MM.1S (cell line): ENCODE results near the gene ANAPC16.

Source experiments
- DNase-seq: peaks from one replicate; pipeline ENCODE4 v3.0.0-alpha.2; 2015
- H2AFZ ChIP-seq: fragments of 300-600 bp; sonication (generic); 2 replicates; pipeline ENCODE4 v1.6.0; 2016; ENCODE audit warnings: antibody characterized with exemption, low read length
- H3F3A ChIP-seq: fragments of 300-600 bp; sonication (generic); 2 replicates; pipeline ENCODE4 v1.6.1; 2016; ENCODE audit warnings: mild to moderate bottlenecking, antibody characterized with exemption, low read length, moderate library complexity, mixed read lengths; ENCODE audit not compliant: insufficient read depth
- H3K27ac ChIP-seq: fragments of 300-600 bp; sonication (generic); 2 replicates; pipeline ENCODE4 v1.5.1; 2016; ENCODE audit warnings: mild to moderate bottlenecking, low read length
- H3K27me3 ChIP-seq: fragments of 300-600 bp; sonication (generic); replicated peaks from 2 replicates; pipeline ENCODE4 v1.6.0; 2016; ENCODE audit warnings: low read length; ENCODE audit not compliant: insufficient read depth
- H3K36me3 ChIP-seq: fragments of 300-600 bp; sonication (generic); replicated peaks from 2 replicates; pipeline ENCODE4 v1.6.1; 2016; ENCODE audit warnings: mild to moderate bottlenecking, low read length, mixed read lengths; ENCODE audit not compliant: insufficient read depth
- H3K4me1 ChIP-seq: fragments of 300-600 bp; sonication (generic); 2 replicates; pipeline ENCODE4 v1.6.1; 2016; ENCODE audit warnings: low read length, mixed read lengths
- H3K4me2 ChIP-seq: fragments of 300-600 bp; sonication (generic); 2 replicates; pipeline ENCODE4 v1.6.0; 2016; ENCODE audit warnings: low read depth, low read length
- H3K4me3 ChIP-seq: fragments of 300-600 bp; sonication (generic); 2 replicates; pipeline ENCODE4 v1.5.1; 2016; ENCODE audit warnings: low read length, mixed read lengths
- H3K79me2 ChIP-seq: fragments of 300-600 bp; sonication (generic); 2 replicates; pipeline ENCODE4 v1.6.1; 2016; ENCODE audit warnings: mixed run types, low read length, mixed read lengths
- H3K9ac ChIP-seq: fragments of 300-600 bp; sonication (generic); 2 replicates; pipeline ENCODE4 v1.6.1; 2016; ENCODE audit warnings: low read length, mixed read lengths
- H3K9me2 ChIP-seq: fragments of 300-600 bp; sonication (generic); replicated peaks from 2 replicates; pipeline ENCODE4 v1.6.1; 2016; ENCODE audit warnings: mild to moderate bottlenecking, low read length, mixed read lengths; ENCODE audit not compliant: insufficient read depth
- H3K9me3 ChIP-seq: fragments of 300-600 bp; sonication (generic); replicated peaks from 2 replicates; pipeline ENCODE4 v1.6.1; 2016; ENCODE audit warnings: mild to moderate bottlenecking, low read length, mixed read lengths; ENCODE audit not compliant: insufficient read depth
- H4K20me1 ChIP-seq: fragments of 300-600 bp; sonication (generic); 2 replicates; pipeline ENCODE4 v1.6.1; 2016; ENCODE audit warnings: mild to moderate bottlenecking, low read length, moderate library complexity, mixed read lengths; ENCODE audit not compliant: insufficient read depth
- CTCF ChIP-seq: fragments of 300-600 bp; sonication (generic); IDR thresholded peaks from 2 replicates; pipeline ENCODE4 v1.5.1; 2016; ENCODE audit warnings: antibody characterized with exemption, low read length, mixed read lengths
- EZH2 ChIP-seq: fragments of 300-600 bp; sonication (generic); optimal IDR thresholded peaks from 2 replicates; pipeline ENCODE3; 2017; ENCODE audit warnings: low read depth, mild to moderate bottlenecking, antibody characterized with exemption, low read length, mixed read lengths
- EZH2phosphoT487 ChIP-seq: fragments of 300-600 bp; sonication (generic); IDR thresholded peaks from 2 replicates; pipeline ENCODE4 v1.6.1; 2018; ENCODE audit warnings: antibody characterized with exemption, low read length

The ANAPC16 gene

GRCh38 chr10:72226418-72227027, 10.7 kb downstream of the ANAPC16 start:
- DNase-seq = no peak
- 0 out of 2 replicates have a peak, but pooled peaks cover 3% of the 10 kb centered on the region for H4K20me1 ChIP-seq

GRCh38 chr10:72227826-72228225, 12.0 kb downstream of the ANAPC16 start:
- Histone ChIP-seq H3K79me2 (peaks cover 66% of the 10 kb centered on the region), H3F3A (no peaks in the 10 kb centered on the region), H3K9ac (no peak overlapping the region), H3K4me2 (no peak overlapping the region), H4K20me1 (0 out of 2 replicates have a peak, but pooled peaks cover 3% of the 10 kb centered on the region), H3K27me3 (no peaks in the 10 kb centered on the region), H2AFZ (no peak overlapping the region), H3K9me2 (no peaks in the 10 kb centered on the region), H3K36me3 (peaks cover 6% of the 10 kb centered on the region; the same call in 1 of the 2 replicates), H3K9me3 (no peaks in the 10 kb centered on the region), H3K4me3 (no peak overlapping the region), H3K27ac (no peak overlapping the region), H3K4me1 (no peaks in the 10 kb centered on the region)
- no peak for TF ChIP-seq CTCF
- no peak for TF ChIP-seq EZH2phosphoT487
- no peak for TF ChIP-seq EZH2
- DNase-seq = no peak

More at GRCh38 chr10:72226418-72227027, 10.7 kb downstream of the ANAPC16 start:
- Histone ChIP-seq H3K36me3 (peaks cover 6% of the 10 kb centered on the region; the same call in 1 of the 2 replicates), H3K4me2 (no peak overlapping the region), H3F3A (no peaks in the 10 kb centered on the region), H3K9ac (no peak overlapping the region), H3K27me3 (no peaks in the 10 kb centered on the region), H3K27ac (no peak overlapping the region), H3K9me3 (no peaks in the 10 kb centered on the region), H2AFZ (no peak overlapping the region), H3K79me2 (peaks cover 70% of the 10 kb centered on the region), H3K4me1 (no peaks in the 10 kb centered on the region), H3K4me3 (no peak overlapping the region), H3K9me2 (no peaks in the 10 kb centered on the region)
- TF ChIP-seq EZH2phosphoT487 (no peak), EZH2 (no peak), CTCF (no peak)

- H3K27me3 ChIP-seq = no peaks in the 10 kb centered on the region
- TF ChIP-seq EZH2 = no peak
- no peak for TF ChIP-seq CTCF
- TF ChIP-seq EZH2phosphoT487 = no peak
- no peak overlapping the region for H2AFZ ChIP-seq
- no peak for DNase-seq
- no peaks in the 10 kb centered on the region for H3F3A ChIP-seq
- no peak overlapping the region for H3K4me3 ChIP-seq
- H3K4me1 ChIP-seq = no peaks in the 10 kb centered on the region
- H3K36me3 ChIP-seq = peaks cover 6% of the 10 kb centered on the region; the same call in 1 of the 2 replicates
- H3K9me2 ChIP-seq = no peaks in the 10 kb centered on the region
- H4K20me1 ChIP-seq = 0 out of 2 replicates have a peak, but pooled peaks cover 3% of the 10 kb centered on the region
- H3K27ac ChIP-seq = no peak overlapping the region
- no peak overlapping the region for H3K9ac ChIP-seq
- H3K4me2 ChIP-seq = no peak overlapping the region
- no peaks in the 10 kb centered on the region for H3K9me3 ChIP-seq
- peaks cover 61% of the 10 kb centered on the region for H3K79me2 ChIP-seq
These were observed 12.5 kb downstream of the ANAPC16 start for GRCh38 chr10:72228318-72228751.
